Measurements from ENCODE around the gene CHAF1A.

The CHAF1A gene

DNA sequence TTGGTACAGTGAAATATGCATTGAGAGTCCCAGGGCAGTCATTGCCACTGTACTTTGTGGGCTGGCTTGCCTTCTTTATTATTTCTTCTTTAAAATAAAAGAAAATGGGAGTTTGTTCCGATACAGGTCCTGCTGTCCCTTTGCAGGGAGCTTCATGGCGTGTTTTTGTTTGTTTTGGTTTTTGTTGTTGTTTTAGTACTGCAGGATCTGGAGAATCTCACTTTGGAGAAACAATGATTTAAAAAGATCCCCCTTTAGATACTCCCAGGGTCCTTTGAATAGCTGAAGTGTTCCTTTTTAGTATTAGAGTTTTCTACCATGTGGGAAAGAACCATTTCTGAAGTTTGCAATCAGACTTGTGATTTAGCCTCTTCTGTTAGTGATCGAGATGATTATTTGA is 11.1 kb downstream of the CHAF1A start:
- no peak for DNase-seq

DNA sequence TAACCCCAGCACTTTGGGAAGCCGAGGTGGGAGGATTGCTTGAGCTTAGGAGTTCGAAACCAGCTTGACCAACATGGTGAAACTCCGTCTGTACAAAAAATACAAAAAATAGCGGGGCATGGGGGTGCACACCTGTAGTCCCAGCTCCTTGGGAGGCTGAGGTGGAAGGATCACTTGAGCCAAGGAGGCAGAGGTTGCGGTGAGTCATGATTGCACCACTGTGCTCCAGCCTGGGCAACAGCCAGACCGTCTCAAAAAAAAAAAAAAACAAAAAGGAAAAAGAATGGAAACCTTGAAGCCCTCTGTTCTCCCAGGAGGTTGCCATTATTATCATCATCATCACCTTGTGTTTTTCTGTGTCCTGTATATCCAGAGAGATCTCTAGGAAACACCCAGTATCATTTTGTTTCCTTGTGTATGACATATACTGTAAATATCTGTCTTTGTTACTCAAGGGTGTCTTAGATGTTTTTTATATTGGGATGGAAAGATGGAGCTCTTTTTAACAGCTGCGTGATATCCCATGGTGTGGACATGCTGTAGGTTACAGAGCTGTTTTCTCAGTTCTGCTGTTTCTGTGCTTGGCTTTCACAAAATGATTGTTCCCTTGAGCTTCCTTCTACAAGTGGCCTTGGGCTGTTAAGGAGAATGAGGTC is 11.8 kb downstream of the CHAF1A start:
- DNase-seq = no peak

DNA sequence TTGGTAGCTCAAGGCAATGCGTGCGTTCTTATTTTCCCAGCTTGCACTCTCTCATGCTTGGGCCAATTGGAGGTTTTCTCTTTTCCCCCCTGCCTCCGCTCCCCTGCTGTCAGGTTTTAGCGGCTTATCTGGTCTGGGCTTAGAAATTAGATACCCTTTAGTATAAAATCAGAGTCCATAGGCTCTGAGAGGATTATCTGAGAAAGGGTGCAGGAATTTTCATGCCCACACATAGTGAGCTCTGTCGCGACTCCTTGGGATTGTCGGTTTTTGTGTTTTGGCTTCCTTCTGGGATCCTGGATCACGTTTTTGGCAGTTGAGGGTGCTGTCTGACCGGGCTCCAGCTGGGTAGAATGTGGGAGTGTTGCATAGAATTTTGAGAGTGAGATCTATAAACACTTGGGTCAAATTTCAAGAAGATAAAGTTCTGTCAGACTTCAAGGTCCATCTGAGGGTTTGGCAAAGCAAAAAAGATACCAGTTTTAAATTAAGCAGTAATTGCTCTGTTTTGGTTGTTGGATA is 12.4 kb downstream of the CHAF1A start:
- DNase-seq = no peak

DNA sequence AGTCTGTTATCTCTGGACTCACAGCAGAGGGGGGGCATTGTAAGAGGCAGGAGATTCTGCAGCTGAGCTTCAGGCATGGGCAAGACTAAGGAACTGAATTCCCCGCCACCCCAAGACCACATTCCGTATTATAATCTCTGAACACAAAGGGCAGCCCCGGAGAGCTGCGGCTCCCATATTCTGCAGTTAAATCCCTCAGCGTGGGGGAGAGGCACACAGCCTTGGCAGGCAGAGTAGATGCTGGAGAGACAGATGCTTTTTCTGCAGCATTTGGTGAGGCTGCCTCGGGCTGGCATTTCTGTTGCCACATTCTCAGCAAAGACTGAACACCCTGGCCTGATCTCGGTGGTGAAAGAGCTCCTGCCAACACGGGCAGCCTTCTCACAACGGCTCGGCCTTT is 12.9 kb downstream of the CHAF1A start:
- no peak for DNase-seq

DNA sequence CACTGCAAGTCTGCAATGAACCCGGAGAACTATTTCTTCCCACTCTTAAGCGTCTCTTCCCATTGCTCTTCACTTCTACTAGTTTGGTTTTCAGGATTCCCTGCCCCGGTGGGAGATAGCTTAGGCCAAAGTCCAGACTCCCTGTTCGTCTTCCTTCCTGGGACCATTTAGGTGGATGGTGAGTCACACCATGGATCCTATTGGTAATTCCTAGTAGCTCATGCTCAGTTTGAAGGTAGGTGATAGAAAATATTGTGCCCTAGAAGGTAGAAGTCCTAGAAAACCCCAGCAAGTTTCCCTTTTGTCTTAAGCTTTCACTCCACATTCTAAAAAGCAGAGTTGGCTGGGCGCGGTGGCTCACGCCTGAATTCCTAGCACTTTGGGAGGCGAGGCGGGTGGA is 13.8 kb downstream of the CHAF1A start:
- DNase-seq = no peak

DNA sequence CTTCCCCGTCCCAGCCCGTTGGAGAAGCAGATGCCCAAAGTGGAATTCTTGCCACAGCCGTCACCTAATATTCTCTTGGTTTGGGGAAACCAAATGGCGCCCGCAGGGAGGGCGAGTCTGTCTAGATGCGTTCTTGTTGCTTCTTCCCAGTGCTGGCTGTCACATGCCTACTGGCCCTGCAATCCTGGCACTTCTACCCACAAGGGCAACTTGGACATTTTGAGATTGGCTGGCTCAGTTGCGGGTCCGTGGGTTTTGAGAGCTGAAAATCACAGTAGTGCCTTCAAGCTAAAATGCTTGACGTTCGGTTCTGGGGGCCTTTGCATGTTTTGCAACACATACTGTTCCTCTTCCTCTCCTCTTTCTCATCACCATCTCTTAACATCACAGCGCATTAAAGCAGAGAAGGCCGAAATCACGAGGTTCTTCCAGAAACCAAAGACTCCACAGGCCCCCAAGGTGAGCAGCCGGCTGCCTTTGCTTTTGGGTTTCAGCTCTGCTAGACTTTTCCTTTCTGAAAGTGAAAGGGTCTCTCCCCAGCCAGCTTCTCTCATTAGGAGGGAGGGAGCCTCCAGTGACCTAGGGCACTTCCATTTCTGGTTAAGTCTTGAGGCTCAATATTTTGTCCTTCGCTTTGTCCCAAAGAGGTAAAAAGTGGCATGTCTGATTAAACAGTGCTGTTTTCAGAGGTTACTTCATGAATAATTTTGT is 21.1 kb downstream of the CHAF1A start:
- DNase-seq = no peak

DNA sequence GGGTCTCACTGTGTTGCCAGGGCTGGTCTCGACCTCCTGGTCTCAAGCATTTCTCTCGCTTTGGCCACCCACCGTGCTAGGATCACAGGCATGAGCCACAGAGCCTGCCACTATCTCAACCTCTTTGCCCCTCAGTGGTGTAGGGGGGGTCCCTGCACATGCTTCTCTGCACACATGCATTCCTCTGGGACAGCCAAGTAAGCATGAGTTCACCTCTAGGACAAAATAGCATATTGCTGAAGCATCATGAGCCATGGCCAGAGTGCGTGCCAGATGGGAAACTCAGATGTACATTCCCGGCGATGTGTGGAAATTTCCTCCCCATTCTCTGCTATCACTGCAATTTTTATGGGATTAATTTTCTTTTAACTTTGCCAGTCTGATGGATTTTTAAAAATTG is 23.1 kb downstream of the CHAF1A start:
- DNase-seq = peak; percentile 88

DNA sequence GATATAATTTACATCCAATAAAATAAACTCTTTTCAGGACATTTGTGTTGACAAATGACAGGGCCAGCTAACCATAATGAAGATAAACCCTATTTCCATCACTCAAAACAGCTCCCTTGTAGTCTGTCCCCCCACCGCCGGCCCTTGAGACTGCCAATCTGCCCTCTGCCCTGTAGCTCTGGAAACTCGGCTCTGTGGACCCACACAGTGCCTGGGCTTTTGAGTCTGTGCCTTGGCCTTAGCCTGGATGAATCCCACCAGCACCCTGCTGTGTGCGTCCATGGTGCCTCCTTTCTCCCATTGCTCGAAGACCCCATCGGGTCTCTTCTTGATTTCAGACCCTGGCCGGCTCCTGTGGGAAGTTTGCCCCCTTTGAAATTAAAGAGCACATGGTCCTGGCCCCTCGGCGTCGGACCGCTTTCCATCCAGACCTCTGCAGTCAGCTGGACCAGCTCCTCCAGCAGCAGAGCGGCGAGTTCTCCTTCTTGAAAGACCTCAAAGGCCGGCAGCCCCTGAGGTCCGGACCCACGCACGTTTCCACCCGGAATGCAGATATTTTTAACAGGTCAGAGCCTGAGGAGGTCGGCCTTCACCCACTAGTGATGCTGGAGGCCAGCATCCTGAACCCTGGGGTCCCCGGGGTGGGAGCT is 26.0 kb downstream of the CHAF1A start:
- DNase-seq = no peak

DNA sequence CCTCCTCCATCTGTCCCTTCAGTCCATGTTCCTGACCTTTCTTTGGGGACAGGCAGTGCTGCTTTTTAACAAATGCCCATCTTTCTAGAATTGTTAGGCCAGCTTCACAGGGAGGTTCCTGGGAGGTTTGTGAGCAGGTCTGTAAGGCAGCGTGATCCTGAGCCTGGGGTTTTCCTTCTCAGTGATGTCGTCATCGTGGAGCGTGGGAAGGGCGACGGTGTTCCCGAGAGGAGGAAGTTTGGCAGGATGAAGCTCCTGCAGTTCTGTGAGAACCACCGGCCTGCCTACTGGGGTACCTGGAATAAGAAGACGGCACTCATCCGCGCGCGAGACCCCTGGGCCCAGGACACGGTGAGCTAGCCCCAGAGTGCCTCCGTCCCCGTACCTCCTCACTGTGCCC is 26.8 kb downstream of the CHAF1A start:
- no peak for DNase-seq

DNA sequence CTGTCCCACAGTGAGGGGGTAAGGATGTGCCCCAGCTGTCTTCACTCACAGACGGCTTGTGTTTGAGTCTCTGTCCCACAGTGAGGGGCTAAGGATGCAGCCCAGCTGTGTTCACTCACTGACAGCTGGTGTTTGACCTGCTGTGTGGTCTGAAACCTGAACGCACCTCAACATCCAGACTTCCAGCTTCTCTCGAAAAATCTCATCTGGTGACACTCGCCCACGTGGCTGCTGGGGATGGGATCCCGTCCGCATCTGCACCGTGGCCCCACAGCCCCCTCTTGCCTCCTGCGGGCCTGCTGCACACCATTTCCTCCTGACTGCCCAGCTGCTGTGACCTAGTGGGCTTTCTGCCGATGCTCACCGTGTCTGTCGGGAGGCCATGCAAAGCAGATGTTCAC is 27.3 kb downstream of the CHAF1A start:
- DNase-seq = no peak

DNA sequence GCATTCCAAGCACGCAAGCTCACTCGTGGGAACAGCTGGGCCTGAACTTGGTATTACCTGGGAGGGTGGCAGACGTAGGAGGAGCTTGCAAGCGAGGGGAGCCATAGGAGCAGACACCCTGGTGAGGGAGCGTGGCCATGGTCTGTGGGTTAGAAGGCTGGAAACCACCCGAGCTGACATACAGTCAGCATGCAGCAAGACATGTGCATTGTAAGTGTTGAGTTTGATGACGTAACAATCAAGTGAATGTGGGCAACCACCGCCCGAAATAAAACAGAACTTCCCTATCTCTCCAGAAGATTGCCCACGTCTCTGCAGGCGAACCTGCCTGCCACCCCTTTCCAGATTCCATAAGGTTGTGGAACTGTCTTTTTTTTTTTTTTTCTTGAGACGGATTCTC is 28.3 kb downstream of the CHAF1A start:
- DNase-seq = no peak

DNA sequence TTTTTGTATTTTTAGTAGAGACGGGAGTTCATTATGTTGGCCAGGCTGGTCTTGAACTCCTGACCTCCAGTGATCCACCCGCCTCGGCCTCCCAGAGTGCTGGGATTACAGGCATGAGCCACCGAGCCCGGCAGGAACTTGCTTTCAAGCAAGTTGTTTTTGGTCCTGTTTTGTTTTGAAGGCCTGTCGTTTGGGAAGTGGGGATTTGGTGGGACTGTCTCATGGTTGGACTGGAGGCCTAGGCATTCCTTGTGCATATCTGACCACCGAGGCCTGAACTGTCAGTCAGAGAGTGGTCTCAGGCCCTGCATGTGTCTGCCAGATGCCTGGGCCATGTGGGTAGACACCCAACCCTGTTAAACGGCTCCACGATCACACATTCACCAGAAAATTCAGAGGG is 28.9 kb downstream of the CHAF1A start:
- DNase-seq = no peak

DNA sequence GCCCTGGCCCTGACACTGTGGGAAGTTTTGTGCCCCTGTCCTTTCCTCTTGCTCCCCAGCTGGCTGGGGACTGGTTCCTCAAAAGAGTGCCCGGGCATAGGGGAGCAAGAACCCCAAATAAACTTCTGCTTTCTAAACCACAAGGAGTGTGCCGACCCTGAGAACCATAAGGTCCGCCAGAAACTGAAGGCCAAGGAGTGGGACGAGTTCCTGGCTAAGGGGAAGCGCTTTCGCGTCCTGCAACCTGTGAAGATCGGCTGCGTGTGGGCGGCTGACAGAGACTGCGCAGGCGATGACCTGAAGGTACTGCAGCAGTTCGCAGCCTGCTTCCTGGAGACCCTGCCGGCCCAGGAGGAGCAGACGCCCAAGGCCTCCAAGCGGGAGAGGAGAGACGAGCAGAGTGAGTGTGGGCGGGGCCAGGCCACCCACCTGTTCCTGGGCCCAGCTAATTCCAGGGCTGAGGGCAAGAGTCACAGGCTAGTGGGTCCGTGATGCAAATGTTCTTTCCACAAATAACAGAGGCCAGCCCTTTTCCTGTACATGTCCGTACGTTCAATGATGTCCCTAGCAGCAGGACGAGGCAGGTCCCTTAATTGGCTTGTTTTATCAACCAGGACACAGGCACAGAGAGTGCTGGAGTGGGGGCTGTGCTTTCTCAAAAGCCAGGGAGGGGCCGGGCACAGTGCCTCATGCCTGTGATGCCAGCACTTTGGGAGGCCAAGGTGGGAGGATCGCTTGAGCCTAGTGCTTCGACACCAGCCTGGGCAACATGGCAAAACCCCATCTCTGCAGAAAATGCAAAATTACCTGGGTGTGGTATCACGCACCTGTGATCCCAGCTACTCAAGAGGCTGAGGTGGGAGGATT is 29.6 kb downstream of the CHAF1A start:
- no peak for DNase-seq

DNA sequence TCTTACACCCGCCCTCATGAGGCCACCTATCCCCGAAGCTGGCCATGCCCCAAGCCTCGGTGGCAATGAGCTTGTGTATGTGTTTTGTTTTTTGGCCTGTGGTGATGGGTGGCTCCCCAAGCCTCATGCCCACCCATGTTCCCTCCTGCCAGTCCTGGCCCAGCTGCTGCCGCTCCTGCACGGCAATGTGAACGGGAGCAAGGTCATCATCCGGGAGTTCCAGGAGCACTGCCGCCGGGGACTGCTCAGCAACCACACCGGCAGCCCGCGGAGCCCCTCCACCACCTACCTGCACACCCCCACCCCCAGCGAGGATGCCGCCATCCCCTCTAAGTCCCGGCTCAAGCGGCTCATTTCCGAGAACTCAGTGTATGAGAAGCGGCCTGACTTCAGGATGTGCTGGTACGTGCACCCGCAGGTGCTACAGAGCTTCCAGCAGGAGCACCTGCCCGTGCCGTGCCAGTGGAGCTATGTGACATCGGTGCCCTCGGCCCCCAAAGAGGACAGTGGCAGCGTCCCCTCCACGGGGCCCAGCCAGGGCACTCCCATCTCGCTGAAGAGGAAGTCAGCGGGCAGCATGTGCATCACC is 30.6 kb downstream of the CHAF1A start:
- no peak for DNase-seq

DNA sequence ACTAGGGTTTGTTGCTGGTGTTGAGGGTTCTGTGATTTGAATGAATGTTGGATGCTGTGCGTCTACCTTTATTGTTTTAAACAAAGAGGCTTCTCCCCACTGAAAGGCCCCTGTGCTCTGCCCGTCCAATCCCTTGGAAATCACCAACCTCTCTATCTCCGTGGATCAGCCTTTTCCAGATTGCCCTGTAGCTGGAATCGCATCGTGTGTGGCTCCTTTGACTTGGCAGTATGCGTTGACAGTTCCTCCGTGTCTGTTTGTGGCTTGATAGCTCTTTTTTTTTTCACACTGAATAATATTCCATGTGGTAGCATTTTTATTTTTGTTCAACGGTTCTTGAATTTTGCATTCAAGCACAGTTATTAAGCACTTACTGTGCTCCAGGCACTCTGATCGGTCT is 32.0 kb downstream of the CHAF1A start:
- DNase-seq = no peak

DNA sequence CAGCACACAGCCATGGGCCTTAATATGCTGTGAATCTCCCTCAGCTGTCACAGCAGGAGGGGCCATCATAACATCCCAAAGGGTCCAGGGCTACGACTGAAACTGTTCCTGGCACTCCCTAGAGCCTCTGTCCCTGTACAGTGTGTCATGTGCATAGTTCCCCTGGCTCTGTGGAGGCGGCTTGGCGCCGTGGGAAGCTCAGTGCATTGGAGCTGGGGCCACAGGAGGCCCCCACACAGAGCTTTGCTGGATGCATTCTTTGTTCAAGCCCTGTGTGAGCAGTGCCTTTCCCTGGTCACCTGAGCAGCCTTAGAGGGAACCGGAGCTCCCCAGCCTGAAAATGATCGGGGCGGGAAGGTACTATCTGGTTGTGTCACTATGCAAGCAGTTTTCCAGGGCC is 33.8 kb downstream of the CHAF1A start:
- DNase-seq = no peak

DNA sequence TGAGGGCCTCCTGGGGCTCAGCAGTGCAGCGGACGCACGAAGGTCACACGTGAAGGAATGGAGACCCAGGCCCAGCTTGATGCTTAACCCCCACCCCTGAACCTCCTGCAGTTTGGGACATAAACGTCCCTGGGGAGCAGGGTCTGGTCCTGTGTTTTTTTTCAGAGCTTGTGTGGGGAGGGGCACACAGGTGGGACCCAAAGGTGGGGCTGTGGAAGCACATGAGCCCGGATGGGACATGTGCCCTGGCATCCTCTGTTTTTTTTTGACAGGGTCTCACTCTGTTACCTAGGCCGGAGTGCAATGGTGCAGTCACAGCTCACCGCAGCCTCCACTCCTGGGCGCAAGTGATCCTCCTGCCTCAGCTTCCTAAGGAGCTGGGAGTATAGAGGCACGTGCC is 34.7 kb downstream of the CHAF1A start:
- no peak for DNase-seq

DNA sequence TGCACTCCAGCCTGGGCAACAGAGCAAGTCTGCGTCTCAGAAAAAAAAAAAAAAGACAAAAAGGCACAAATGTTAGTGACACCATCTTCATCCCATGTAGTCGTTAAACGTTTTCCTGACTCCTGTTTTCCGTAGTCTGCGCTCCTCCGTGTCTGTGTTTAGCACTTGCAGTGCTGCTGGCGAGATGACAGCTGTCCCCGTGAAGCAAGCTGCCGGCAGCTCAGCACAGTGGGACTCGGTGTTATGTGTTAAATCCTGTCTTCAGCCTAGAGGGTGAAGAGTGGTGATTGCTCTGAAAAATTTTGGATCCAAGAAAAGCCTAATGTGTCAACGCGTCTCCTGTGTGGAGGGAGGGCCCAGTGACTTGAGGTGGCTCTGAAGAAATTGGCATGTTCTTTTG is 36.8 kb downstream of the CHAF1A start:
- no peak for DNase-seq

DNA sequence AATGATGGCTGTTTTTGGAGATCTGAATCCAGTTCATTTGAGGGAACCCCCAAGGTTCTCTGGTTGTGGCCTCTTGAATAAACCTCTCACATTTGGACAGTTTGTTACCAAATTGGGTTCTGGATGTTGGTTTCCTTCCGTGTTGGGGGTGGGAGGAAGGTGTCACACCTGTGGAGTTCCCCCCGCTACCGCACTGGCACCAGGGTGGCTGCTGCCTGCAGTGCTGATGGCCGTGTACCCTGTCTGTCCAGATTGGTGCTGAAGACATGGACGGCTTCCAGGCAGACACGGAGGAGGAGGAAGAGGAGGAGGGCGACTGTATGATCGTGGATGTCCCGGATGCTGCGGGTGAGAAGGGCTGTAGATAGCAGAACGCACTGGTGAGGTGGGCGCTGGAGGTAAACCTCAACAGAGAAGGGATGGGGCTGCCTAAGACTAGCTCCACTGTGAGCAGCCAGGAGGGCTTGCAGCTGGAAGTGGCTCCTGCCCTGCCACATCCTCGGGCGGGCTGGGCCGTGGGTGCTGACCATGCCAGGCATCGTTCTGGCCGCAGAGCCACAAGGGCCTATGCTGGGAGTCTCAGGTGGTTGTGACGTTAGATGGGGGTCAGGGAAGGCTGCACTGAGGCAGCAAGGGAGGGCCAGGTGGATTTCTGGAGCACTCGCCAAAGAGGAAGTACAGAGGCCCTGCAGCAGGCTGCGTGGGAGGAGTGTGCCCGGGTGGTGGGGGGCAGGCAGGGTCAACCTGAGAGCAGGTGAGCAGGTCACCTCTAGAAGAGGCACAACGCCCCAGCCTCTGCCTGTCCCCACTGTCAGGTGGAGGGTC is 39.8 kb downstream of the CHAF1A start:
- no peak for DNase-seq

DNA sequence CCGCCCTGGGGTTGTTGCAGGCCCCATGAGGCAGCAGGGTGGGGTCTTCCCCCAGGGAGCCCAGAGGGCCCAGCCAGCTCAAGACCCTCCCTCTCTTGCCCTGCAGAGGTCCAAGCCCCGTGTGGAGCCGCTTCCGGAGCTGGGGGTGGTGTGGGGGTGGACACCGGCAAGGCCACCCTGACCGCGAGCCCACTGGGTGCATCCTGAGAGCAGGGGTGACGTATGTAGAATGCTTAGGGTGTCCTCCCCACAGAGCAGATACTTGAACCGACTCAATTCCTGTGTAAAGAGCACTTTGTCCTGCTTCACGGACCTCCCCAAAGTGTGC is 40.3 kb downstream of the CHAF1A start:
- no peak for DNase-seq

DNA sequence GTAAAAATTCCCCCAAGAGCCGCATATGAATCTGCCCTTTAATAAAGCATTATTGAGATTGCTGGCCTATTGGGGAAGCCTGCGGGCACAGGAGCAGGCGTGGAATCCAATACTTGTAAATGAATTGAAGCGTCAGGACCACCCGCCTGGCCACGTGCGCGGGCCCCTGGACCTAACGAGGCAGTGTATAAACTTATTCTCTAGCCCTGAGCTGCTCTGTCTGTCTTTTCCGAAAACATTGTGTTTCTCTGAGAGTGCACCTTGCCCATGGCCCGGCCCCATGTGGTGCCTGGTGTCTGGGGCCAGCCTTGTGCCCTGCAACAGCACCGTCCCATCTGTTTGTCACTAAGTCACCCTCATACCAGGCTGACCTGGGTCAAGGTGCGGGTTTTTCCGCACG is 40.7 kb downstream of the CHAF1A start:
- DNase-seq = no peak

Measured in fibroblast of skin of right quadriceps (primary cell).